Mammary epithelial cell (primary cell): ENCODE results near the gene PDCL3.

Source experiments
- EZH2 ChIP-seq: IDR thresholded peaks from 2 replicates; pipeline ENCODE4 v1.6.1; 2012; ENCODE audit warnings: low read length, inconsistent platforms, borderline replicate concordance
- TF ChIP-seq, protein P1 (sequence below), 2 donors: IDR thresholded peaks in 1 of 2; conservative IDR thresholded peaks in 1 of 2; 2 replicates each; pipeline ENCODE4 v1.5.1; 2011 to 2012; ENCODE audit warnings: inconsistent platforms in 2 of 2, low read length in 2 of 2, mild to moderate bottlenecking in 2 of 2, control low read depth in 1 of 2, low read depth in 1 of 2; ENCODE audit not compliant: insufficient read depth in 1 of 2; ENCODE audit errors: extremely low read depth in 1 of 2

GRCh38 chr2:100546469-100546868, 16.3 kb upstream of the PDCL3 start:
- TF ChIP-seq, protein P1, sequence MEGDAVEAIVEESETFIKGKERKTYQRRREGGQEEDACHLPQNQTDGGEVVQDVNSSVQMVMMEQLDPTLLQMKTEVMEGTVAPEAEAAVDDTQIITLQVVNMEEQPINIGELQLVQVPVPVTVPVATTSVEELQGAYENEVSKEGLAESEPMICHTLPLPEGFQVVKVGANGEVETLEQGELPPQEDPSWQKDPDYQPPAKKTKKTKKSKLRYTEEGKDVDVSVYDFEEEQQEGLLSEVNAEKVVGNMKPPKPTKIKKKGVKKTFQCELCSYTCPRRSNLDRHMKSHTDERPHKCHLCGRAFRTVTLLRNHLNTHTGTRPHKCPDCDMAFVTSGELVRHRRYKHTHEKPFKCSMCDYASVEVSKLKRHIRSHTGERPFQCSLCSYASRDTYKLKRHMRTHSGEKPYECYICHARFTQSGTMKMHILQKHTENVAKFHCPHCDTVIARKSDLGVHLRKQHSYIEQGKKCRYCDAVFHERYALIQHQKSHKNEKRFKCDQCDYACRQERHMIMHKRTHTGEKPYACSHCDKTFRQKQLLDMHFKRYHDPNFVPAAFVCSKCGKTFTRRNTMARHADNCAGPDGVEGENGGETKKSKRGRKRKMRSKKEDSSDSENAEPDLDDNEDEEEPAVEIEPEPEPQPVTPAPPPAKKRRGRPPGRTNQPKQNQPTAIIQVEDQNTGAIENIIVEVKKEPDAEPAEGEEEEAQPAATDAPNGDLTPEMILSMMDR (conservative IDR thresholded peaks at IDR 0.05 in 1 of 2, IDR thresholded peaks at IDR 0.05 in 1 of 2; ENCODE audit: extremely low read depth in 1 of 2, insufficient read depth in 1 of 2, low read depth in 1 of 2, low read length in 2 of 2): no peak
- TF ChIP-seq EZH2: no peak
